Body of pancreas (tissue), 4 donors: Measurements from ENCODE around the gene DBN1. TPM values are rescaled to one million over a fixed set of nuclear protein-coding genes. Genes with fewer than 3 reads are reported as not detected.

Experiments
- ATAC-seq: fragments of 150-250 bp; one replicate; pipeline ENCODE4 v1.9.1; 2016
- DNase-seq, 4 donors: peaks; one replicate each; pipeline ENCODE4 v3.0.0-alpha.2; 2019
- H3K27ac ChIP-seq, 4 donors: fragments of 200-600 bp; sonication (generic); 1 replicate in 3 of 4; 2 replicates in 1 of 4; pipeline versions ENCODE4 v1.5.1 to v1.6.1; 2016 to 2019; ENCODE audit warnings: mild to moderate bottlenecking in 1 of 4, mixed read lengths in 1 of 4, moderate library complexity in 1 of 4
- H3K27me3 ChIP-seq, 2 donors: fragments of 200-600 bp; sonication (generic); one replicate each; pipeline ENCODE4 v1.6.0; 2016; ENCODE audit warnings: mild to moderate bottlenecking in 1 of 2
- H3K36me3 ChIP-seq, 2 donors: fragments of 200-600 bp; sonication (generic); replicated peaks in 1 of 2; 2 replicates each; pipeline ENCODE4 v1.5.1; 2016; ENCODE audit warnings: low read depth in 2 of 2; ENCODE audit not compliant: insufficient read depth in 1 of 2
- H3K4me1 ChIP-seq: fragments of 200-600 bp; sonication (generic); one replicate; pipeline ENCODE4 v1.6.0; 2016
- H3K4me3 ChIP-seq, 2 donors: fragments of 200-600 bp; sonication (generic); 1 replicate in 1 of 2; 2 replicates in 1 of 2; pipeline ENCODE4 v1.5.1; 2016 to 2019
- H3K9me3 ChIP-seq, 3 donors: fragments of 200-600 bp; sonication (generic); 1 replicate in 2 of 3; 2 replicates in 1 of 3; pipeline ENCODE4 v1.5.1; 2016
- POLR2A ChIP-seq, 3 donors: fragments of 450-650 bp; IDR thresholded peaks; one replicate each; pipeline ENCODE4 v1.6.1; 2016; ENCODE audit warnings: antibody characterized with exemption in 3 of 3, mild to moderate bottlenecking in 2 of 3
- WGBS, 2 donors: methylation state at CpG; one replicate each; pipeline ENCODE4 v1.1.5; 2017; 5-methylcytosine and 5-hydroxymethylcytosine counted together
- intact Hi-C: fragments of 100-400 bp; cut with DNase I; formaldehyde crosslinking; loops from one replicate; pipeline ENCODE4 v1.15.1; 2023
- total RNA-seq, 2 donors: library from RNA; depleted of rRNA; stranded (reverse); fragments of >200 nt; gene quantifications; one replicate each; pipeline ENCODE4 v1.1.0, GENCODE V29; 2016
- TF ChIP-seq, protein P1 (sequence below), 7 experiments: fragments of 450-650 bp in 4 of 7; fragments of 200-600 bp in 3 of 7; sonication (generic) in 3 of 7; IDR thresholded peaks; one replicate each; pipeline ENCODE4 v1.5.1; 2016 to 2019; ENCODE audit warnings: antibody characterized with exemption in 7 of 7

DBN1 gene
- total RNA-seq, 2 donors from 2014 or later, result 28.0 to 29.0 TPM

DNA sequence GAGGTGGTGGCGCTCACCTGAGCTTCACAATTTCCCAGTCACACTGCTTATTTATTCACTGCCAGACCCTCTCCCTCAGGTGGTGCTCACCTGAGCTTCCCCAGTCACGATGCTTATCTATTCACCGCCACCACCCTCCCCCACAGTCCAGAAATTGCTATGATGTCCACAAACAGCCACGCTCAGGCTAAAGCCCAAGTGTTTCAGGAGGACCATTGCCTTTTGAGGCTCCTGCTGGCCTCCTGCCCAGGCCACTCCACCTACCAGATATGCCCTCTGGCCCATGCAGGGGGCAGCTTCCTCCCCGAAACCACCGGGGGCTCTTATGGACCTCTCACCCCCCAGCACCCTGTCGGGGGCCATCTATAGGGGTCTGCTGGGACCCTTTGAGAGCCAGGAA lies 19.4 kb upstream of the DBN1 start:
- 89 to 90% methylated on average over 4 to 7 of the region's 7 CpGs for WGBS, 2 donors
- H3K9me3 ChIP-seq, result no peaks in the 10 kb centered on the region
- H3K4me3 ChIP-seq, result no peak overlapping the region
- intact Hi-C loops, result no loop called here
- H3K36me3 ChIP-seq, result no peaks in the 10 kb centered on the region
- H3K27me3 ChIP-seq, result no peaks in the 10 kb centered on the region
- TF ChIP-seq POLR2A (IDR thresholded peaks at IDR 0.05), result no peak
- TF ChIP-seq, protein P1, sequence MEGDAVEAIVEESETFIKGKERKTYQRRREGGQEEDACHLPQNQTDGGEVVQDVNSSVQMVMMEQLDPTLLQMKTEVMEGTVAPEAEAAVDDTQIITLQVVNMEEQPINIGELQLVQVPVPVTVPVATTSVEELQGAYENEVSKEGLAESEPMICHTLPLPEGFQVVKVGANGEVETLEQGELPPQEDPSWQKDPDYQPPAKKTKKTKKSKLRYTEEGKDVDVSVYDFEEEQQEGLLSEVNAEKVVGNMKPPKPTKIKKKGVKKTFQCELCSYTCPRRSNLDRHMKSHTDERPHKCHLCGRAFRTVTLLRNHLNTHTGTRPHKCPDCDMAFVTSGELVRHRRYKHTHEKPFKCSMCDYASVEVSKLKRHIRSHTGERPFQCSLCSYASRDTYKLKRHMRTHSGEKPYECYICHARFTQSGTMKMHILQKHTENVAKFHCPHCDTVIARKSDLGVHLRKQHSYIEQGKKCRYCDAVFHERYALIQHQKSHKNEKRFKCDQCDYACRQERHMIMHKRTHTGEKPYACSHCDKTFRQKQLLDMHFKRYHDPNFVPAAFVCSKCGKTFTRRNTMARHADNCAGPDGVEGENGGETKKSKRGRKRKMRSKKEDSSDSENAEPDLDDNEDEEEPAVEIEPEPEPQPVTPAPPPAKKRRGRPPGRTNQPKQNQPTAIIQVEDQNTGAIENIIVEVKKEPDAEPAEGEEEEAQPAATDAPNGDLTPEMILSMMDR (IDR thresholded peaks at IDR 0.05), result no peak
- ATAC-seq, result no peak
- no peak for DNase-seq
- peaks cover 26% of the 10 kb centered on the region for H3K4me1 ChIP-seq
- H3K27ac ChIP-seq, result no peak overlapping the region

DNA sequence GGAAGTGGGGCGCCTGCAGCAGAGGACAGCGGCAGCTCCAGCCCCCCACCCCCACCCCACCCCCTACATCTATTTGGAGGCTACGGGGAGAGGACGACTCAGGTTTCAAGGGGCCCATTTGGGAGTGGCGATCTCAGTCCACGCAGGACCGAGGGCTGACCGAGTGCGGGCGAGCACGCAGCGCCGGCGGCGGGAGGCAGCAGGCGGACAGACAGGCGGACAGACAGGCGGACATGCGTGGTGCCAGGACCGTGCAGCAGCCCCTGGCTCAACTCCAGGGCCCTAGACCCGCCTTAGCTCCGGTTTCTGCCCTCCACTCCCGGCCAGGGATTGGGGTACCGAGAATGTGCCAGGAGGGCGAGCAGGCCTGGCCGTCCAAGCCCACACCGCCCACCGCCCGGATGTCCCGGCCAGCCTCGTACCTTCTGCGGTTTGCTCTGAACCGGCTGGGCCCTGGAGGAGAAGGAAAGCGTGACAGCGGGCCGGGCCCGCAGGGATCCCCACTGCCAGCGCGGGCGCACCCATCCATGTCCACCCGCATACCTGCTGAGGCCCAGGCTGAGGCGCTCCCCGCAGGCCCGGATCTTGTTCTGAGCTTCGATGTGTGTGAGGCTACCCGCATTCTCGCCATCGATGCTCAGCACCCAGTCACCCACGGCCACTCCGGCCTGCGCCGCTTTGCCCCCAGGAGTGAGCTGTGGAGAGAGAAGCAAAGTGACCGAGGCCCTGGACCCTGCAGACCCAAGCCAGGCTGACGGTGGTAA lies 18.7 kb upstream of the DBN1 start:
- Histone ChIP-seq H3K4me3 (no peak overlapping the region), H3K27me3 (no peaks in the 10 kb centered on the region), H3K36me3 (no peaks in the 10 kb centered on the region), H3K4me1 (peaks cover 23% of the 10 kb centered on the region), H3K27ac (no peak overlapping the region), H3K9me3 (no peaks in the 10 kb centered on the region)
- intact Hi-C loops, result no loop called here
- no peak for DNase-seq
- WGBS, 2 donors, result 92 to 96% methylated on average over 17 to 47 of the region's 54 CpGs
- TF ChIP-seq POLR2A (IDR thresholded peaks at IDR 0.05), result no peak
- TF ChIP-seq, protein P1 (IDR thresholded peaks at IDR 0.05), result no peak
- ATAC-seq, result no peak

DNA sequence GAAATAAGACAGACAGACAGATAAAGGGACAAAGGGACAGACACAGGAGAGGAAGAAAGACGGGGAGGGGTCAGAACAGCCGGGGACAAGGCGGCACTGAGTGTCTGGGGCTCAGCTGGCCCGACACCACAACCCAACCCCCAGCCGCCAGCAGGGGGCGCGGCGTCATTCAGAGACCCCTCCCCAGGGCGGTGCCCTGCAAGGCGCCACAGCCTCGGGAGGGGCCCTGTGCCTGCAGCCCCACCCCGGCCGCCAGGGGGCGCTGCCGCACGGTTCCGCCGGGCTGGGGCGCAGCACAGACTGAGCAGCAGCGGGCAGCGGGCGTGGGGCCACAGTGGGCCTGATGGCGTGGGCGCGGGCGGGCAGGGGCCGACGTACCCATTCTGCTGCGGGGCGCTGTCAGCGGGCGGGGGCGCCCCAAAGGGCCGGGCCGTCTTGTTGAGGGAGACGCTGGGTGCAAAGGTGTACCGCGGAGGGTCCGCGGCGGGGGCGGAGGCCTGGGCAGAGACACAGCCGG lies 18.1 kb upstream of the DBN1 start:
- intact Hi-C loops, result no loop called here
- WGBS, 2 donors, result 68 to 74% methylated on average over 37 to 42 of the region's 43 CpGs
- no peaks in the 10 kb centered on the region for H3K27me3 ChIP-seq
- no peak overlapping the region for H3K4me3 ChIP-seq
- DNase-seq, result peak in 1 of 4 donors; percentile 29
- ATAC-seq, result no peak
- no peaks in the 10 kb centered on the region for H3K36me3 ChIP-seq
- H3K9me3 ChIP-seq, result no peaks in the 10 kb centered on the region
- peaks cover 16% of the 10 kb centered on the region for H3K4me1 ChIP-seq
- no peak overlapping the region for H3K27ac ChIP-seq
- no peak for TF ChIP-seq POLR2A (IDR thresholded peaks at IDR 0.05)
- TF ChIP-seq, protein P1 (IDR thresholded peaks at IDR 0.05), result peak in 6 of 7 experiments; percentile 12 to 40 (median 25)

DNA sequence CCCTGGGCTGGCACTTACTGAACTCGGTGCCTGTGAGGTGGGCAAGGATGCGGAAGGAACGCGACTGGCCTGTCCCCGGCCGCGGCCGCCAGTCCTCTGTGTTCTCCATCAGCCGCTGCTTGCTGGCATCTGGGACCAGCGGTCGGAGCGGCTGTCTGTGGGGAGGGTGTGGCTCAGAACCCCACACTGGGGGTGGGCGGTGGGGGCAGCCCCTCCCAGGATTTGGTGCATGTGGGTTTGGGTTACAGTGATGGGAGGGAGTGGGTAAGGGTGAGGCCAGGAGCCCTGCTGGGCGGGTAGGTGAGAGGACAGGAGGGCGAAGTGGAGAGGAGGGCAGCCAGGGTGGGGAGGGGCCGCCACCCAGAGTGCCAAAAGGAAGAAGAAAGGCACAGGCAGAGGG lies 17.6 kb upstream of the DBN1 start:
- peaks cover 11% of the 10 kb centered on the region for H3K4me1 ChIP-seq
- DNase-seq, result no peak
- no peak for ATAC-seq
- no peaks in the 10 kb centered on the region for H3K36me3 ChIP-seq
- 93 to 94% methylated on average over 16 of the region's 16 CpGs for WGBS, 2 donors
- no peak for TF ChIP-seq POLR2A (IDR thresholded peaks at IDR 0.05)
- TF ChIP-seq, protein P1 (IDR thresholded peaks at IDR 0.05), result no peak
- H3K27me3 ChIP-seq, result no peaks in the 10 kb centered on the region
- H3K27ac ChIP-seq, result no peak overlapping the region
- intact Hi-C loops, result no loop called here
- no peaks in the 10 kb centered on the region for H3K9me3 ChIP-seq
- no peak overlapping the region for H3K4me3 ChIP-seq
